ENCODE measurements around the gene NEDD4L. TPM values are rescaled to one million over a fixed set of nuclear protein-coding genes. Genes with fewer than 3 reads are reported as not detected.

Gene NEDD4L
- total RNA-seq, 1 experiment from 2014 or later = 42.9 TPM

GRCh38 chr18:58239879-58240278 lies 195.9 kb downstream of the NEDD4L start:
- ChIA-PET CTCF (no interaction called here), POLR2A (no interaction called here)
- in situ Hi-C loops (cut with HindIII; ENCODE audit: low pct_unique_long_range_greater_than_20kb, low sequenced_read_pairs) = no loop called here
- Histone ChIP-seq H3K4me3 (ENCODE audit: low read depth in 2 of 2, low read length in 2 of 2) (no peak overlapping the region), H3K4me1 (ENCODE audit: control insufficient read depth, insufficient read depth, low read length) (peaks cover 5% of the 10 kb centered on the region; the same call in 1 of the 2 replicates), H3K27me3 (ENCODE audit: control insufficient read depth, insufficient read depth, low read length) (no peaks in the 10 kb centered on the region), H3K36me3 (ENCODE audit: control insufficient read depth, insufficient read depth, low read length) (no peaks in the 10 kb centered on the region), H3K9me3 (ENCODE audit: control insufficient read depth, insufficient read depth, low read depth, low read length) (no peaks in the 10 kb centered on the region), H3K27ac (ENCODE audit: low read length) (no peak overlapping the region)
- intact Hi-C loops (cut with micrococcal nuclease; ENCODE audit: unreplicated experiment) = no loop called here
- ATAC-seq (no peak), DNase-seq (ENCODE audit: low read depth, low spot score) (no peak)
- no TSS peak for BruUV-seq (replicated peaks)
- TF ChIP-seq POLR2AphosphoS5 (IDR thresholded peaks at IDR 0.05; ENCODE audit: low read depth, low read length) = no peak
- TF ChIP-seq REST (IDR thresholded peaks at IDR 0.05; ENCODE audit: insufficient read depth in 1 of 2, low read depth in 2 of 2, low read length in 1 of 2) = no peak

- no peak for DNase-seq (ENCODE audit: low read depth, low spot score)
- TF ChIP-seq TCF7L2 (IDR thresholded peaks at IDR 0.05; ENCODE audit: low read depth, low read length) = no peak
- TF ChIP-seq CTCF (IDR thresholded peaks at IDR 0.05) = no peak
- TF ChIP-seq POLR2AphosphoS5 (IDR thresholded peaks at IDR 0.05; ENCODE audit: low read depth, low read length) = no peak
- TF ChIP-seq REST (IDR thresholded peaks at IDR 0.05; ENCODE audit: insufficient read depth in 1 of 2, low read depth in 2 of 2, low read length in 1 of 2) = no peak
- no peak for TF ChIP-seq SIN3A (IDR thresholded peaks at IDR 0.05; ENCODE audit: borderline replicate concordance, insufficient read depth, low read depth, low read length)
- ChIA-PET CTCF (no interaction called here), POLR2A (no interaction called here)
- no peaks in the 10 kb centered on the region for H3K4me1 ChIP-seq (ENCODE audit: control insufficient read depth, insufficient read depth, low read length)
- no TSS peak for BruUV-seq (replicated peaks)
- no peaks in the 10 kb centered on the region for H3K9me3 ChIP-seq (ENCODE audit: control insufficient read depth, insufficient read depth, low read depth, low read length)
- no peaks in the 10 kb centered on the region for H3K27me3 ChIP-seq (ENCODE audit: control insufficient read depth, insufficient read depth, low read length)
- in situ Hi-C loops (cut with HindIII; ENCODE audit: low pct_unique_long_range_greater_than_20kb, low sequenced_read_pairs) = no loop called here
- ATAC-seq = no peak
- no peak overlapping the region for H3K4me3 ChIP-seq (ENCODE audit: low read depth in 2 of 2, low read length in 2 of 2)
- no peak overlapping the region for H3K27ac ChIP-seq (ENCODE audit: low read length)
- intact Hi-C loops (cut with micrococcal nuclease; ENCODE audit: unreplicated experiment) = no loop called here
- no peaks in the 10 kb centered on the region for H3K36me3 ChIP-seq (ENCODE audit: control insufficient read depth, insufficient read depth, low read length)
Observed at GRCh38 chr18:58241026-58241679, 197.1 kb downstream of the NEDD4L start.
